H9 (cell line): ENCODE measurements around the gene TMEM63C. TPM values are rescaled to one million over a fixed set of nuclear protein-coding genes. Genes with fewer than 3 reads are reported as not detected.

ENCODE experiments used
- DNase-seq: peaks from one replicate; pipeline ENCODE4 v3.0.0-alpha.2; 2017
- H2AFZ ChIP-seq: one replicate; pipeline ENCODE4 v1.6.1; 2013; ENCODE audit warnings: mild to moderate bottlenecking, low read length, control low read depth, moderate library complexity
- H2AK5ac ChIP-seq: 2 replicates; pipeline ENCODE4 v1.6.1; 2013; ENCODE audit warnings: low read length, control low read depth, mixed read lengths; ENCODE audit not compliant: insufficient read length
- H2BK120ac ChIP-seq: one replicate; pipeline ENCODE4 v1.6.1; 2013; ENCODE audit warnings: low read depth, mild to moderate bottlenecking, low read length, control low read depth, inconsistent platforms; ENCODE audit not compliant: poor library complexity, severe bottlenecking
- H2BK12ac ChIP-seq: 2 replicates; pipeline ENCODE4 v1.6.1; 2013; ENCODE audit warnings: low read length, control low read depth, mixed read lengths, low read depth; ENCODE audit not compliant: insufficient read length
- H2BK15ac ChIP-seq: 2 replicates; pipeline ENCODE4 v1.6.1; 2013; ENCODE audit warnings: low read depth, low read length, control low read depth
- H2BK20ac ChIP-seq: one replicate; pipeline ENCODE4 v1.6.1; 2013; ENCODE audit warnings: low read depth, mild to moderate bottlenecking, low read length, control low read depth, inconsistent platforms; ENCODE audit not compliant: poor library complexity, severe bottlenecking
- H2BK5ac ChIP-seq: 2 replicates; pipeline ENCODE4 v1.6.1; 2013; ENCODE audit warnings: low read length, control low read depth, mixed read lengths; ENCODE audit not compliant: insufficient read length
- H3K14ac ChIP-seq: 2 replicates; pipeline ENCODE4 v1.6.1; 2013; ENCODE audit warnings: low read length, control low read depth; ENCODE audit not compliant: insufficient read depth
- H3K18ac ChIP-seq: 2 replicates; pipeline ENCODE4 v1.6.1; 2013; ENCODE audit warnings: low read depth, mild to moderate bottlenecking, mixed read lengths, low read length, control low read depth; ENCODE audit not compliant: insufficient read length
- H3K23ac ChIP-seq: 2 replicates; pipeline ENCODE4 v1.6.1; 2013; ENCODE audit warnings: low read length, control low read depth, mixed read lengths, low read depth; ENCODE audit not compliant: insufficient read length
- H3K23me2 ChIP-seq: 2 replicates; pipeline ENCODE4 v1.6.1; 2013; ENCODE audit warnings: low read depth, mild to moderate bottlenecking, mixed read lengths, low read length, control low read depth; ENCODE audit not compliant: insufficient read length, poor library complexity, severe bottlenecking
- H3K27ac ChIP-seq: 2 replicates; pipeline ENCODE4 v1.5.1; 2013; ENCODE audit warnings: low read length, control low read depth, mixed read lengths, low read depth; ENCODE audit not compliant: insufficient read length
- H3K27me3 ChIP-seq: 2 replicates; pipeline ENCODE4 v1.6.1; 2013; ENCODE audit warnings: low read length, control low read depth, inconsistent platforms; ENCODE audit not compliant: insufficient read depth
- H3K4ac ChIP-seq: 2 replicates; pipeline ENCODE4 v1.6.1; 2013; ENCODE audit warnings: low read depth, mild to moderate bottlenecking, control low read depth, inconsistent platforms, low read length, moderate library complexity
- H3K4me1 ChIP-seq: 2 replicates; pipeline ENCODE4 v1.6.1; 2013; ENCODE audit warnings: low read length, control low read depth, inconsistent platforms; ENCODE audit not compliant: insufficient read depth
- H3K4me2 ChIP-seq: 2 replicates; pipeline ENCODE4 v1.6.1; 2013; ENCODE audit warnings: low read length, control low read depth, mixed read lengths; ENCODE audit not compliant: insufficient read length, insufficient read depth
- H3K56ac ChIP-seq: 2 replicates; pipeline ENCODE4 v1.6.1; 2013; ENCODE audit warnings: low read depth, mild to moderate bottlenecking, mixed read lengths, low read length, control low read depth; ENCODE audit not compliant: insufficient read length
- H3K79me1 ChIP-seq: 2 replicates; pipeline ENCODE4 v1.6.1; 2013; ENCODE audit warnings: low read depth, mild to moderate bottlenecking, moderate library complexity, low read length, control low read depth, inconsistent platforms; ENCODE audit not compliant: insufficient read depth, poor library complexity, severe bottlenecking
- H3K79me2 ChIP-seq: 2 replicates; pipeline ENCODE4 v1.6.1; 2013; ENCODE audit warnings: low read length, control low read depth, inconsistent platforms; ENCODE audit not compliant: insufficient read depth
- H3K9ac ChIP-seq: 2 replicates; pipeline ENCODE4 v1.6.1; 2013; ENCODE audit warnings: low read length, control low read depth, mixed read lengths; ENCODE audit not compliant: insufficient read length; ENCODE audit errors: extremely low read depth
- H3K9me3 ChIP-seq: one replicate; pipeline ENCODE4 v1.6.1; 2013; ENCODE audit warnings: low read depth, low read length, inconsistent platforms; ENCODE audit not compliant: control insufficient read depth
- H3T11ph ChIP-seq: one replicate; pipeline ENCODE4 v1.6.1; 2013; ENCODE audit warnings: mild to moderate bottlenecking, low read length, control low read depth, inconsistent platforms
- H4K20me1 ChIP-seq: one replicate; pipeline ENCODE4 v1.6.1; 2013; ENCODE audit not compliant: control insufficient read depth, insufficient read length, insufficient read depth
- H4K5ac ChIP-seq: 2 replicates; pipeline ENCODE4 v1.6.1; 2013; ENCODE audit warnings: low read depth, mild to moderate bottlenecking, mixed read lengths, low read length, control low read depth; ENCODE audit not compliant: insufficient read length
- H4K8ac ChIP-seq: replicated peaks from 2 replicates; pipeline ENCODE4 v1.6.1; 2013; ENCODE audit warnings: low read length, control low read depth, mixed read lengths, low read depth; ENCODE audit not compliant: insufficient read length
- H4K91ac ChIP-seq: 2 replicates; pipeline ENCODE4 v1.6.1; 2013; ENCODE audit warnings: low read depth, mild to moderate bottlenecking, moderate library complexity, mixed read lengths, low read length, control low read depth; ENCODE audit not compliant: insufficient read length
- H3K27ac Mint-ChIP-seq, 3 experiments: 2 replicates in 2 of 3; 3 replicates in 1 of 3; pipeline ENCODE4 v1.8.0; 2020 to 2021; ENCODE audit warnings: mixed read lengths in 3 of 3, mild to moderate bottlenecking in 1 of 3, moderate library complexity in 1 of 3
- H3K27me3 Mint-ChIP-seq: 2 replicates; pipeline ENCODE4 v1.8.0; 2021; ENCODE audit warnings: low read depth, mild to moderate bottlenecking, moderate library complexity, mixed read lengths
- H3K36me3 Mint-ChIP-seq, 3 experiments: 2 replicates in 2 of 3; 3 replicates in 1 of 3; pipeline ENCODE4 v1.8.0; 2020 to 2021; ENCODE audit warnings: low read depth in 3 of 3, mixed read lengths in 3 of 3; ENCODE audit not compliant: insufficient read depth in 1 of 3
- H3K4me1 Mint-ChIP-seq, 2 experiments: 2 replicates each; pipeline ENCODE4 v1.8.0; 2020; ENCODE audit warnings: mixed read lengths in 2 of 2
- H3K4me3 Mint-ChIP-seq, 2 experiments: 2 replicates in 1 of 2; 3 replicates in 1 of 2; pipeline ENCODE4 v1.8.0; 2020 to 2021; ENCODE audit warnings: mild to moderate bottlenecking in 2 of 2, mixed read lengths in 2 of 2, moderate library complexity in 1 of 2
- H3K9me3 Mint-ChIP-seq, 2 experiments: 2 replicates in 1 of 2; 3 replicates in 1 of 2; pipeline ENCODE4 v1.8.0; 2020; ENCODE audit warnings: mild to moderate bottlenecking in 2 of 2, mixed read lengths in 2 of 2, moderate library complexity in 1 of 2
- CTCF ChIP-seq: fragments of 200-600 bp; sonication (generic); conservative IDR thresholded peaks from 3 replicates; pipeline ENCODE4 v1.8.0; 2021; ENCODE audit warnings: antibody characterized with exemption, mild to moderate bottlenecking
- WGBS: extraction: QIAGEN DNeasy Blood & Tissue Kit; methylation state at CpG from one replicate; pipeline ENCODE4 v1.1.7; 2013; ENCODE audit warnings: missing lambda C conversion rate, low lambda C conversion rate, mixed read lengths; ENCODE audit not compliant: insufficient read length; ENCODE audit errors: extremely low coverage; 5-methylcytosine and 5-hydroxymethylcytosine counted together
- total RNA-seq: library from RNA; stranded (reverse); gene quantifications from 2 replicates; pipeline ENCODE4 v1.2.1, GENCODE V29; 2021

Gene TMEM63C
- total RNA-seq, 1 experiment from 2014 or later, result 2.2 TPM

DNA sequence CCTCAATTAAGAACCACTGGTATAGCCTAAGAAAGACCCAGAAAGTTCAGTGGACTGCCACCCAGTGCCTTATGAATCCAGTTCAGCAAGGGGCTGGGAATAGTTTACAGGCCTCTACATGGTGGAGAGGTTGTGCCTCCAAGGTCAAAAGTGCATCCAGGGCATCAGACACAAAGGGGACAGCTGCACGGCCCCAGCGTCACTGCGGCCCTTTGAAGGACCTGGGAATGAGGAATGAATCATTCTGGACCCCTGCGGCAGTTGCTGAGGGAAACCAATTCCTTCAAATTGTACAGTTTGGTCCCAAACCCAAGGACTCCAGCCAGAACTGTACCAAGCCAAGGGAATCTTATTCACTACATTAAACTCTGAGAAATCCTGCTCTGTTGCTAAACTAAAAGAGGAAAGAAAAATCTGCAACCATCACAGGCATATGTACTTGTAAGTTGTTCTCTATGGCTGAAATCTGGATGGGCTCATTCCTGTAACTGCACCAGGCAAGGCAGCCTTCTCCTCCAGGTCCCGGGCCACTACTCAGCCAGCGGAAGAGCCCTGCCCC, 100.3 kb downstream of the TMEM63C start:
- Histone ChIP-seq H3K9me3 (no peaks in the 10 kb centered on the region), H3K18ac (no peak overlapping the region), H4K5ac (no peak overlapping the region), H2BK15ac (no peak overlapping the region), H3K56ac (no peak overlapping the region), H3K4me2 (no peak overlapping the region), H3K23me2 (no peaks in the 10 kb centered on the region), H2BK120ac (no peak overlapping the region), H3K27ac (no peak overlapping the region), H3K9ac (no peak overlapping the region), H2AK5ac (no peak overlapping the region), H4K91ac (no peak overlapping the region), H4K8ac (no peak overlapping the region), H3K79me2 (no peaks in the 10 kb centered on the region), H2BK5ac (no peak overlapping the region), H3K4me1 (no peaks in the 10 kb centered on the region), H3T11ph (no peak overlapping the region), H4K20me1 (no peaks in the 10 kb centered on the region), H3K27me3 (no peaks in the 10 kb centered on the region), H3K79me1 (no peaks in the 10 kb centered on the region), H2BK12ac (no peak overlapping the region), H3K23ac (no peak overlapping the region), H2AFZ (no peak overlapping the region), H3K14ac (no peak overlapping the region), H3K4ac (no peak overlapping the region), H2BK20ac (no peak overlapping the region)
- Mint-ChIP-seq H3K9me3 (no peaks in the 10 kb centered on the region; a peak in 1 of 5 replicates), H3K4me1 (no peaks in the 10 kb centered on the region), H3K36me3 (peaks cover 9 to 43% (median 29%) of the 10 kb centered on the region in 3 experiments; a peak in 6 of 7 replicates), H3K27ac (no peak overlapping the region), H3K4me3 (no peak overlapping the region), H3K27me3 (no peaks in the 10 kb centered on the region)
- TF ChIP-seq CTCF, result no peak
- no peak for DNase-seq
- no CpG with 5 or more reads among the region's 6 CpGs for WGBS
